Activated T-cell treated with anti-CD3 and anti-CD28 coated beads, Interleukin-2, amount 50 U/mL, for 1 hour (primary cell): Measurements from ENCODE around the gene AFAP1.
"Not testable (repeated sequence)": the region's sequence is repeated elsewhere in the genome, so short reads cannot be mapped to it uniquely, and the experiment has no call there.

Experiments
- DNase-seq: peaks from one replicate; pipeline ENCODE4 v3.0.0-alpha.2; 2020

Gene AFAP1

GRCh38 chr4:7944599-7945220 is 5.0 kb upstream of the AFAP1 start:
- no peak for DNase-seq

DNA sequence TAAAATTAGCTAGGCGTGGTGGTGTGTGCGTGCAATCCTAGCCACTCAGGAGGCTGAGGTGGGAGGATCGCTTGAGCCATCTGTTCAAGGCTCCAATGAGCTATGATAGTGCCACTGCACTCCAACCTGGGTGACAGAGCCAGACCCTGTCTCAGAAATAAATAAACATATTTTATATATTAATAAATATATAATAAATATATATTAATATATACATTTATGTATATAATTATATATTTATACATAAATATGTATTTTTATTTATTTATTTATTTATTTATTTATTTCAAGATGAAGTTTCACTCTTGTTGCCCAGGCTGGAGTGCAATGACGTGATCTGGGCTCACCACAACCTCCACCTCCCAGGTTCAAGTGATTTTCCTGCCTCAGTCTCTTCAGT is 4.0 kb upstream of the AFAP1 start:
- not testable (repeated sequence) for DNase-seq

- no peak for DNase-seq
Measured at GRCh38 chr4:7943211-7943610, 3.5 kb upstream of the AFAP1 start.

GRCh38 chr4:7941965-7942496 is 2.4 kb upstream of the AFAP1 start:
- no peak for DNase-seq

GRCh38 chr4:7941111-7941964 is 1.7 kb upstream of the AFAP1 start:
- DNase-seq, result no peak

GRCh38 chr4:7938609-7939376 is 868 bp downstream of the AFAP1 start:
- peak; percentile 44 for DNase-seq

DNA sequence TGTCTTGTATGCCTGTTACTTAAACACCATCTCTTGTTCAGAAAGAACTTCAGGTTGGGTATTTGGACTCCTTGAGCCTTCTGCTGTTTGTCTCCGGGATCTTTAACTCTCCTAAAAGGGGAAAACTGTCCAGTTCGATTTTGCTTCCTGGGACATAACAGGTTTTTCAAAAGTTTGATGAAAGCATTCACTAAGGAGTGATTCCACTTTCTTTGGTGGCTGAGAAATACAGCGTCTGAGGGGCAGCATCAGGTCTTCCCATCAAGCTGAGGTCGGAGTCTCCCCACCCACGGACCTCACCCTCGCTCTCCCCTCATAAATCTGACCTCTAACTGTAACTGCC is 1.4 kb downstream of the AFAP1 start:
- DNase-seq, result no peak

DNA sequence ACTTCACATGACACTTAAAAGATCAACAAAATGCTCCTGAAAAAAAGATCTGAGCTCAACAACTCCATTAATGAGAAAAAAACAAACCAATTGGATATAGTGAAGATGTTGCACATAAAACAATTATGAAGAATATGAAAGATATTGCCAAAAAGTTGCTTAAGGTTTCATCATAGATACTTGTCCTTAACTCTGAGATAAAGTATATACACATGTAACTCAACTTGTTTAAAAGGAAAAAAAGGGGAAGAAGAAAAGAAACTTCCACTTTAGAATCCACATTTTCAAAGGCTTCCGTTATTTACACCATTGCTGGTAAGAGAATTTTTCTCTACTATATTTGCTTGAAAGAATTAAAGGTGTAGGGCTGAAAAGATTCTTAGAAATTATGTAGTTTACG is 2.7 kb downstream of the AFAP1 start:
- DNase-seq, result no peak

DNA sequence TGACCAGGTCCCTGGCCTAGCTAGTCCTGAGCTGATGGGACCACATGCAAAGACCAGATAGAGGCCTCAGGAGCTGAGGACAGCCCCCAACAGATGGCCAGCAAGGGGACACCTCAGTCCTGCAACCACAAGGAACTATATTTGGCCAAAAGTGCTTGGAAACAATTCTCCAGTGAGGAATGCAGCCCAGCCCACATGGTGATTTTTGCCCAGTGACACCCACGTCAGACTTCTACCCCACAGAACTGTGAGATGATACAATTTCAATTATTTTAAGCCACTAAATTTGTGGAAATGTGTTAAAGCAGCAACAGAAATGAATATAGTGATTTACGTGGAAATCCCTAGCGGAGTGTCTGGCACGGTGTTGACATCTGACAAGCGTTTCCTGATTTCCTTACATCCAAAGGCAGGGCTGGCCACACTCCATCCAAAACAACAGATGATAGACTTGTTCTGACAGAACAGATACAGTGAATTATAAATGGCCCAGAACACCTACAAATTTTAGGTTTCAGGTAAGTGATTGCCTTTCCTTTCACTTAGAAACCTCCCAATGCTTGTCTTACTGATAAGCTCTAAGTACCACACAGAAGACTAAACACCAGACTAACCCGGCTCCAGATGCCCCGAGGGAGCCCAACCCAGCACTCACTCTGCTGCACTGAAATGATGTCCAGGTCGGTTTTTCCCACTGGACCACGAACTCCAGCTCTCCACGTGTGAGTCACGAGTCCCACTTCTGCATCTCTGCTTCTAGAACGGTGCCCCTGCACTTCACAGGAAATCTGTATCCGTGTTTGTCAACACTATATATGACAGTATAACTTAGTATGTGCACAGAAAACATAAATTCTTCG is 5.8 kb downstream of the AFAP1 start:
- no peak for DNase-seq

- DNase-seq, result no peak
Measured at GRCh38 chr4:7932287-7932686, 7.4 kb downstream of the AFAP1 start.

DNA sequence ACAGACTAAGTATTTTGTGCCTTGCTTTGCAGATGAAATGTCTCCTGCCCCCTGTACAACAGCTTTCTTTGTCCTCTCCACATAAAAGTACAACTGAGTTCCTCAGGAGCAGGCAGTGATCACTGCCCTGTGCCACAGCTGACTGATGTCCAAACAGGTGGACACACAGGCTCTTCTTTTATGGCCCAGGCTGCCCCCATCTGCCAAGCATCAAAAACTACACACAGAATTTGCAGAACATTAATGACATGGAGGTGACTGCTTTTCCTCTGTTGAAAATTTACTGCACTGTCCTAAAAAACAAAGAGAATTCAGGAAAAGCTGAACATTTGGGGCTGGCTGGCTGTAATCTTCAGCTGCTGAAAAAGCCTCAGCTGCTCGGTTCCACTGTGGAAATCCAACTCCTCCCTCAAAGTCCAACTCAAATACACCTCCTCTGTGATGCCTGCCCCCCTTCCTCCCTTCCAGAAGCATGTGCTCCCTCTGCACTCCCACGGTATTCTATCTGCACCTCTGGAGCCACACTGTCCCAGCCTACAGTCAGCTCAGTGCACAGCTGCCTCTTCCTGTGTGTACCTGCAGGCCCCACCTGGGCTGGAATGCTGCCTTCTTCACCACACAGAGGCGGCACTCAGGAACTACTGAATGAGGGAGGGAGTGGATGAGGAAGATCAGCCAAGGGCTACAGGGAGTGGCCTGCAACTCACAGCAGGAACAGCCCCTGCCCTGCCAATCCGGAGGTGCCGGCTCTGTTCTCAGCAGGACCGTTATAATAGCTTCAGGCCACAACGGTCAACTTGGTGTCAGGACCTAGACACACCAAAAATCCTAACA is 10.3 kb downstream of the AFAP1 start:
- DNase-seq, result no peak

DNA sequence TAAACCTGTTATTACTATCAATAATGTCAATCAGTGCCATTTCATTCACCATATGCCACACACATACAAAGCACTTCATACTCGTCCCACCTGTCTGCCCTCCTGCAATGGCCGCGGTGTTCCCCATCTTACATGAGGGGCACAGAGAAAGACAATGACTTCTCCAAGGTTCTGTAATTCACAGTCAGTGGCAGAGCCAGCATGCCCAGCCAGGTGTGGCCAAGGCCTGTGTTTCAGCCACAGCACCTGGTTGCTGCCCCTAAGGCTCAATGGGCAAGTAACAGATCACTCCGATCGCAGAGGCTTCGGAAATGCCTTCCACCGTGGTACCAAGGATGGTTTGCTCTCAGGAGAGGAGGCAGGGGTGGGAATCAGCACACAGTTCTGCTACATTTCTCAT is 10.9 kb downstream of the AFAP1 start:
- no peak for DNase-seq

DNA sequence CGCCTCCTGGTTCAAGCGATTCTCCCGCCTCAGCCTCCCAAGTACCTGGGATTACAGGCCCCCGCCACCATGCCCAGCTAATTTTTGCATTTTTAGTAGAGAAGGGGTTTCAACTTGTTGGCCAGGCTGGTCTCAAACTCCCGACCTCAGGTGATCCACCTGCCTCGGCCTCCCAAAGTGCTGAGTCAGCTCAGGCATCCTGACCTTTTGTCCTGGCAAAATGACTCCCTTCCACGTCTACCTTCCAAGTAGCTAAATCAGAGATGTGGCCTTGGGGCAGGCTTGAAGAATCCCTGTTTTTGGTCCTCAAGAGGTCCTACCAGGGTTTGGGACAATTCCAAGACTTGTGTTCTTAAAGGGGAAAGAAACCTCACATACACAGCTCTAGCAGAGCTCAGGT is 12.8 kb downstream of the AFAP1 start:
- DNase-seq, result no peak

GRCh38 chr4:7924570-7924969 is 15.1 kb downstream of the AFAP1 start:
- DNase-seq, result no peak

DNA sequence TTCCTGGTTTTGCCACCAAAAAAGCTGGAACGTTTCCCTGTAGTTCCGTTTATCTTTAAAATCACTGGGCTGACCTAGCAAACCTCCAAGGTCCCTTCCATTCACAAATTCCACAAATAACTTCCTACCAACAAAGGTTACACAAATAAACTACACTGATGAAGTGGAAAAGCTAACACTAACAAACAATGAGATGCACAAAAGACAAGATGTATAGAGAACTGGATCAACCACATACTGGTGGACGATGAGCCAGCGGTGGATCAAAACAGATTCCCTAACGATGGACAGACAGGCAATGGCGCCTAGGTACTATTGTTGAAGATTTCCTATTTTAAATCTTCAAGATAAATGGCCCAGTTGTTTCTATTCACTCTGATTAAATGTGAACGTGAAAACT is 15.5 kb downstream of the AFAP1 start:
- no peak for DNase-seq

GRCh38 chr4:7922466-7922865 is 17.2 kb downstream of the AFAP1 start:
- DNase-seq, result no peak

GRCh38 chr4:7918981-7919380 is 20.7 kb downstream of the AFAP1 start:
- no peak for DNase-seq

GRCh38 chr4:7918187-7918586 is 21.5 kb downstream of the AFAP1 start:
- DNase-seq, result not testable (repeated sequence)

- DNase-seq, result no peak
Measured at GRCh38 chr4:7917669-7918068, 22.0 kb downstream of the AFAP1 start.

DNA sequence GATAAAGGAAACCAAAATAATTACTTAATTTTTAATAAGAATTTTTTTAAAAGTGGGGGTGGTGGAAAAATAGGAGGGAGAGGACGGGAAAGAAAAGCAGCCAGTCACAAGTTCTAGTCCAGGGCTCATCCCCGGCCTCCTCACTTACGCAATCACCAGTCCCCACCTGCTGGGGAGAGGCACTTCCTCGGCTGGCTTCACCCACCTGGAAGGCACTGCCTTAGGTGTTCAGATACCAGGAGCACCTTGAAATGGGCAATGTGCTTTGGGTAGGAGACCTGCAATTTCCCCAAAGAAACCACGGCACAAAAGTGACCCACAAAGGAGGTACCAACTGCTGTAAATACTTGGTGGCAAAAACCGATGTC is 23.8 kb downstream of the AFAP1 start:
- no peak for DNase-seq

DNA sequence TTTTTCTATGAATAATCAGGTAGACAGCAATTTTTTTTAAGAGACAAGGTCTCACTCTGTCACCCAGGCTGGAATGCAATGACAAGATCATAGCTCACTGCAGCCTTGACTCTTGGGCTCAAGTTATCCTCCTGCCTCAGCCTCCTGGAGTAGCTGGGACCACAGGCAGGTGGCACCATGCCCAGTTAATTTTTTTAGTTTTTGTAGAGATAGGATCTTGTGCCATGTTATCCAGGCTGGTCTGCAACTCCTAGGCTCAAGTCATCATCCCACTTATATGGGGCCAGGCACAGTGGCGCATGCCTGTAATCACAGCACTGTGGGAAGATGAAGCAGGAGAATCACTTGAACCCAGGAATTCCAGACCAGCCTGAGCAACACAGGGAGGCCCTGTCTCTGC is 26.8 kb downstream of the AFAP1 start:
- no peak for DNase-seq
